Spleen (tissue), 11 donors: ENCODE data around the gene PSMA3. TPM values are rescaled to one million over a fixed set of nuclear protein-coding genes. Genes with fewer than 3 reads are reported as not detected.

Experiments used
- DNase-seq: peaks from one replicate; pipeline ENCODE4 v3.0.0-alpha.2; 2020
- H3K27ac ChIP-seq, 8 donors: fragments of 200-600 bp; sonication (generic) in 7 of 8; 1 replicate in 4 of 8; 2 replicates in 4 of 8; pipeline versions ENCODE4 v1.5.0 to v1.8.0; 2016 to 2021; ENCODE audit warnings: inconsistent platforms in 4 of 8, mild to moderate bottlenecking in 4 of 8, moderate library complexity in 1 of 8
- H3K27me3 ChIP-seq, 7 donors: fragments of 200-600 bp; sonication (generic) in 6 of 7; replicated peaks in 1 of 7; 1 replicate in 4 of 7; 2 replicates in 3 of 7; pipeline versions ENCODE4 v1.5.0 to v1.8.0; 2016 to 2021; ENCODE audit warnings: inconsistent platforms in 3 of 7, mild to moderate bottlenecking in 1 of 7
- H3K36me3 ChIP-seq, 6 donors: fragments of 200-600 bp; sonication (generic) in 5 of 6; 1 replicate in 4 of 6; 2 replicates in 2 of 6; pipeline versions ENCODE4 v1.5.0 to v1.8.0; 2016 to 2021; ENCODE audit warnings: inconsistent platforms in 2 of 6
- H3K4me1 ChIP-seq, 6 donors: fragments of 200-600 bp; sonication (generic) in 5 of 6; 1 replicate in 3 of 6; 2 replicates in 3 of 6; pipeline versions ENCODE4 v1.5.0 to v1.8.0; 2016 to 2021; ENCODE audit warnings: inconsistent platforms in 3 of 6
- H3K4me3 ChIP-seq, 8 donors: fragments of 200-600 bp; sonication (generic) in 7 of 8; 1 replicate in 4 of 8; 2 replicates in 4 of 8; pipeline versions ENCODE4 v1.5.0 to v1.8.0; 2016 to 2021; ENCODE audit warnings: inconsistent platforms in 4 of 8, mild to moderate bottlenecking in 4 of 8, moderate library complexity in 2 of 8
- H3K9me3 ChIP-seq, 8 donors: fragments of 200-600 bp; sonication (generic) in 7 of 8; 1 replicate in 4 of 8; 2 replicates in 4 of 8; pipeline versions ENCODE4 v1.5.0 to v1.8.0; 2016 to 2021; ENCODE audit warnings: inconsistent platforms in 4 of 8
- CTCF ChIP-seq, 11 experiments: fragments of 200-600 bp in 7 of 11; fragments of 450-650 bp in 4 of 11; sonication (generic) in 4 of 11; IDR thresholded peaks in 8 of 11; conservative IDR thresholded peaks in 3 of 11; 1 replicate in 7 of 11; 2 replicates in 4 of 11; pipeline versions ENCODE4 v1.4.0 to v1.8.0; 2016 to 2021; ENCODE audit warnings: antibody characterized with exemption in 11 of 11, inconsistent platforms in 4 of 11, mild to moderate bottlenecking in 1 of 11
- POLR2A ChIP-seq, 3 donors: fragments of 450-650 bp; IDR thresholded peaks; one replicate each; pipeline ENCODE4 v1.5.1; 2017; ENCODE audit warnings: antibody characterized with exemption in 3 of 3, mild to moderate bottlenecking in 1 of 3
- POLR2AphosphoS5 ChIP-seq, 3 donors: sonication (generic); formaldehyde crosslinking; IDR thresholded peaks; one replicate each; pipeline ENCODE4 v1.5.1; 2017; ENCODE audit warnings: antibody characterized with exemption in 3 of 3
- WGBS, 5 donors: extraction: QIAGEN DNeasy Blood & Tissue Kit in 3 of 5; methylation state at CpG; one replicate each; pipeline versions ENCODE4 v1.1.5 to v1.1.7; 2013 to 2018; 5-methylcytosine and 5-hydroxymethylcytosine counted together
- intact Hi-C: fragments of 100-400 bp; cut with DNase I; formaldehyde crosslinking; loops from one replicate; pipeline ENCODE4 v1.15.0; 2023; ENCODE audit warnings: low total_unique reads
- polyA plus RNA-seq, 3 donors: library from polyadenylated mRNA; stranded (reverse); fragments of 200-250 nt; gene quantifications; one replicate each; pipeline ENCODE4 v1.2.1, GENCODE V29; 2013
- total RNA-seq, 7 donors: library from RNA; depleted of rRNA in 3 of 7; stranded (reverse); fragments of >200 nt in 3 of 7; fragmentation: NEBNext Ultra II Directional in 4 of 7; extraction: Animal tissue kit (Norgen Biotek cat#: 25700) in 4 of 7; gene quantifications; one replicate each; pipeline versions ENCODE4 v1.1.0 to v1.2.1, GENCODE V29; 2016 to 2021
- donor health status: healthy with polysubstance abuse.
- donor health status: DM: no; HTN: no; CAD: no; lungs with moderate emphysema.
- donor health status: DM: no; HTN: no; CAD: no.
- donor health status: Bipolar disorder and iron deficiency.
- donor health status: healthy.
- donor health status: DM: no; HTN: no; CAD: no.
- donor health status: DM: yes; HTN: yes; CAD: no.

Gene PSMA3
- total and polyA plus RNA-seq, 10 donors, result 91.7 to 162 (median 121) TPM

GRCh38 chr14:58270628-58271027 is 26.0 kb downstream of the PSMA3 start:
- H3K9me3 ChIP-seq, result no peaks in the 10 kb centered on the region
- H3K36me3 ChIP-seq, result peaks cover 0 to 98% (median 82%) of the 10 kb centered on the region in 6 donors
- H3K27ac ChIP-seq, result peak overlapping the region in 1 of 8 donors; percentile 27
- WGBS, 5 donors, result 68 to 84% (median 81%) methylated on average over 2 of the region's 2 CpGs
- DNase-seq, result no peak
- intact Hi-C loops, result no loop called here
- no peak overlapping the region for H3K4me3 ChIP-seq
- no peak for TF ChIP-seq POLR2A (IDR thresholded peaks at IDR 0.05)
- TF ChIP-seq CTCF (IDR thresholded peaks at IDR 0.05 in 8 of 11, conservative IDR thresholded peaks at IDR 0.05 in 3 of 11), result no peak
- no peak for TF ChIP-seq POLR2AphosphoS5 (IDR thresholded peaks at IDR 0.05)
- peaks cover 3 to 70% (median 13%) of the 10 kb centered on the region in 6 donors for H3K4me1 ChIP-seq
- no peaks in the 10 kb centered on the region for H3K27me3 ChIP-seq

GRCh38 chr14:58272588-58273372 is 28.1 kb downstream of the PSMA3 start:
- Histone ChIP-seq H3K27ac (peak overlapping the region in 1 of 8 donors; percentile 33), H3K27me3 (no peaks in the 10 kb centered on the region), H3K4me1 (peaks cover 8 to 81% (median 26%) of the 10 kb centered on the region in 6 donors), H3K9me3 (no peaks in the 10 kb centered on the region), H3K4me3 (no peak overlapping the region), H3K36me3 (peaks cover 0 to 98% (median 74%) of the 10 kb centered on the region in 6 donors)
- no peak for DNase-seq
- TF ChIP-seq CTCF (IDR thresholded peaks at IDR 0.05 in 8 of 11, conservative IDR thresholded peaks at IDR 0.05 in 3 of 11) (no peak), POLR2AphosphoS5 (IDR thresholded peaks at IDR 0.05) (no peak), POLR2A (IDR thresholded peaks at IDR 0.05) (no peak)
- WGBS, 5 donors, result 79 to 92% (median 89%) methylated on average over 4 of the region's 4 CpGs
- intact Hi-C loops, result no loop called here

- Histone ChIP-seq H3K9me3 (no peaks in the 10 kb centered on the region), H3K4me1 (peaks cover 8 to 92% (median 26%) of the 10 kb centered on the region in 6 donors), H3K4me3 (no peak overlapping the region), H3K36me3 (peaks cover 0 to 98% (median 68%) of the 10 kb centered on the region in 6 donors), H3K27me3 (no peaks in the 10 kb centered on the region), H3K27ac (peak overlapping the region in 7 of 8 donors; percentile 2 to 44 (median 12))
- TF ChIP-seq POLR2A (IDR thresholded peaks at IDR 0.05) (no peak), POLR2AphosphoS5 (IDR thresholded peaks at IDR 0.05) (no peak), CTCF (IDR thresholded peaks at IDR 0.05 in 8 of 11, conservative IDR thresholded peaks at IDR 0.05 in 3 of 11) (no peak)
- no peak for DNase-seq
- intact Hi-C loops, result no loop called here
Observed at GRCh38 chr14:58274881-58275280, 30.2 kb downstream of the PSMA3 start.

- intact Hi-C loops, result no loop called here
- 77 to 94% (median 86%) methylated on average over 2 of the region's 2 CpGs for whole genome bisulfite sequencing, 5 donors
- Histone ChIP-seq H3K27ac (peak overlapping the region; percentile 2 to 44 (median 13)), H3K4me3 (no peak overlapping the region), H3K9me3 (no peaks in the 10 kb centered on the region), H3K36me3 (peaks cover 0 to 98% (median 63%) of the 10 kb centered on the region in 6 donors), H3K4me1 (peaks cover 11 to 96% (median 31%) of the 10 kb centered on the region in 6 donors), H3K27me3 (no peaks in the 10 kb centered on the region)
- no peak for DNase-seq
- TF ChIP-seq POLR2A (IDR thresholded peaks at IDR 0.05) (no peak), POLR2AphosphoS5 (IDR thresholded peaks at IDR 0.05) (no peak), CTCF (IDR thresholded peaks at IDR 0.05 in 8 of 11, conservative IDR thresholded peaks at IDR 0.05 in 3 of 11) (no peak)
Observed at GRCh38 chr14:58275527-58276190, 31.0 kb downstream of the PSMA3 start.
